HT1080 (cell line): ENCODE measurements around the gene MIA3. TPM values are rescaled to one million over a fixed set of nuclear protein-coding genes. Genes with fewer than 3 reads are reported as not detected.
"Not testable (repeated sequence)": the region's sequence is repeated elsewhere in the genome, so short reads cannot be mapped to it uniquely, and the experiment has no call there.

ENCODE experiments used
- DNase-seq: peaks from one replicate; pipeline ENCODE4 v3.0.0-alpha.2; 2015; ENCODE audit warnings: low read depth
- polyA plus RNA-seq, 2 experiments: library from polyadenylated mRNA; depleted of rRNA; stranded (reverse); fragments of >200 nt; gene quantifications; 2 replicates each; pipeline ENCODE4 v1.2.3, GENCODE V29; 2015
- total RNA-seq: library from RNA; depleted of rRNA; stranded (reverse); fragments of >200 nt; shearing (Covaris generic); gene quantifications from 2 replicates; pipeline ENCODE4 v1.2.3, GENCODE V29; 2014; rRNA removed

Gene MIA3
- total RNA-seq: 22.8 and 30.5 TPM in 2 replicates
- polyA plus RNA-seq (2015; cell fraction: cytosol; rRNA removed): 12.1 and 18.2 TPM in 2 replicates
- 111 and 156 TPM in 2 replicates for polyA plus RNA-seq (2015; cell fraction: nucleus; rRNA removed)

- no peak for DNase-seq
These were observed at the start of gene MIA3 for GRCh38 chr1:222618001-222618879. TSS of gene MIA3 (plus strand) at chr1:222618097. CDS start at chr1:222618111, 14 bp downstream.

- no peak for DNase-seq
These were observed 47.1 kb upstream of the MIA3 start for GRCh38 chr1:222570837-222571236.

GRCh38 chr1:222579316-222579715 is 38.6 kb upstream of the MIA3 start:
- DNase-seq: no peak

GRCh38 chr1:222582099-222582774 is 35.7 kb upstream of the MIA3 start:
- DNase-seq: peak; percentile 87

- no peak for DNase-seq
These were observed 34.8 kb upstream of the MIA3 start for GRCh38 chr1:222583079-222583478.

GRCh38 chr1:222586842-222587241 is 31.1 kb upstream of the MIA3 start:
- no peak for DNase-seq

- DNase-seq: no peak
These were observed 29.8 kb upstream of the MIA3 start for GRCh38 chr1:222588135-222588534.

- peak; percentile 80 for DNase-seq
These were observed 28.2 kb upstream of the MIA3 start, which contains the start of gene TAF1A for GRCh38 chr1:222589462-222590302. TSS of gene TAF1A (minus strand) at chr1:222589933.

GRCh38 chr1:222592171-222592570 is 25.7 kb upstream of the MIA3 start:
- peak; percentile 11 for DNase-seq

- no peak for DNase-seq
These were observed 23.1 kb upstream of the MIA3 start for GRCh38 chr1:222594789-222595188.

GRCh38 chr1:222596696-222597095 is 21.2 kb upstream of the MIA3 start:
- no peak for DNase-seq

GRCh38 chr1:222600281-222600680 is 17.6 kb upstream of the MIA3 start:
- no peak for DNase-seq

GRCh38 chr1:222601257-222601656 is 16.6 kb upstream of the MIA3 start:
- DNase-seq: no peak

- DNase-seq: no peak
These were observed 11.1 kb upstream of the MIA3 start for GRCh38 chr1:222606757-222607156.

- not testable (repeated sequence) for DNase-seq
These were observed 8.8 kb upstream of the MIA3 start for GRCh38 chr1:222609111-222609510.

GRCh38 chr1:222610728-222611127 is 7.2 kb upstream of the MIA3 start:
- no peak for DNase-seq

- DNase-seq: no peak
These were observed 4.3 kb upstream of the MIA3 start for GRCh38 chr1:222613627-222614026.

GRCh38 chr1:222616525-222616924 is 1.4 kb upstream of the MIA3 start:
- no peak for DNase-seq

GRCh38 chr1:222617367-222617951 is 438 bp upstream of the MIA3 start:
- peak; percentile 96 for DNase-seq

- peak; percentile 34 for DNase-seq
These were observed 1.1 kb downstream of the MIA3 start for GRCh38 chr1:222618880-222619596.
